Measurements from ENCODE around the gene TXNRD3.
"Not testable (repeated sequence)": the region's sequence is repeated elsewhere in the genome, so short reads cannot be mapped to it uniquely, and the experiment has no call there.

TXNRD3 gene

DNA sequence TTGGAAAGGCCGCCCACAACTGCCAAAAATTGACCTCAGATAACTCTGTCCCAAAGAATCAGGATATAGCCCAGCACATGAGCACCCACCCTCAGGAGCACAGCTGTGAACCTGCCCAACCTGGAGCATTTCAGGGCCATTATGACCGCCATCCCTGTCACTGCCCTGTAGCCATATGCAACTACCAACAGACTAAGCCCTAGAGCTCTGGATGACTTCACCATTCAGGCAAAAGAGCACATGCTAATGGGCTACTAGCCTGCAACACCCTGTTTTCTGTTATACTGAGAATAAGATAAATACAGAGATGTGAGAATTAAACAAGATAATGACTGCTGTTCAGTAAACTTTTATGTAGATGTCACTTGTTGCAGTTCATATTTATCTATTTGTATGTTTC lies 45.0 kb downstream of the TXNRD3 start:
- FAIRE-seq (no peak), DNase-seq (ENCODE audit: extremely low spot score, insufficient read length, low read depth) (no peak)

DNA sequence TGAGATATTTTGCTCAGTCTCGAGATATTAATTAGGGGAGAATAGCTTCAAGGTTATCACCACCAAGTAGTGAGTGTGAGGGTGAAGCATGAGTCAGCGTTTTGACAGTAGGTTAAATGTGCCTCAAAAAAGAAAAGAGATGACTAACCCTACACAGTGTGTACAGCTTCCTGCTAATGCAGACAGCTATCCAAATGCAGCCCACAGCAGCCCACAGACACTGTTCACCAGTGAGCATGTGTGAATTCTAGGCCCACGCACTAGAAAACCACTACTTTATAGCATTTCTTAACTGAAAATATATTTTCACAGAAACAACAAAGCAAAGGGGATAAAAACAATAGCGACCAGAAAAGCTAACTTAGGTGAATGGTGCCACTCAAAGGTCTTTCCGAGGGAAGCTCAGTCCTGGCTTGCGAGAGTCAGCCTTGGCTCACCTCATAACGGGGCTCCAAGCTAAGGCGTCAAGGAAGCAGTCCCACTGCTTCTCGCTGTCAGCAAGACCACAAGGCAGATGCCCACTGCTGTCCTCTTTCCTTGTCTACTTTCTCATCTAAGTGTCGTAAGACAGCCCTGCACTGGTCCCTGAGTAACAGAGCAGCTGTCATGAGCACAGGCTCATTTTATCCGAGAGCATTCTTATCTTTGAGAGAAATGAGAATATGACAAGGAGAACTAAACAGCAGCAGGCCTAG lies 47.6 kb downstream of the TXNRD3 start:
- FAIRE-seq (no peak), DNase-seq (ENCODE audit: extremely low spot score, insufficient read length, low read depth) (no peak)

DNA sequence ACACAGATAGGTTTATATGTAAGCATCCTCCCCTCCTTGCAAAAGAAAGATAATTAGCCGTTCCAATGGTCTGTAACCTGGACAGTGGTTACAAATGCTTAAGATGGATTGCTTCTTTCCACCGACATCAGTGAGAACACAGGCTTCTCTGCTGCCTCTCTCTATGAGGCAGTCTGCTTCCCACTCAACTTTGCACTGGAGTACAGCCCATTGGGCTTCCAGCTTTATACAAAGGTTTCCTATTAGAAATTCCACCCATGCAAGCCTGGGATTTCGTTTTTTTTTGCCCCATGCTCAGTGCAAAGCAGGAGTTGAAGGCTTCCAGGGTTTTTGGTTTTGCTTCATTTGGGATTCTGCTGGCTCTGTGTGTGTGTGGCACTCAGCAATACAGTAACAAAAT lies 48.9 kb downstream of the TXNRD3 start:
- FAIRE-seq: no peak
- DNase-seq (ENCODE audit: extremely low spot score, insufficient read length, low read depth): no peak

DNA sequence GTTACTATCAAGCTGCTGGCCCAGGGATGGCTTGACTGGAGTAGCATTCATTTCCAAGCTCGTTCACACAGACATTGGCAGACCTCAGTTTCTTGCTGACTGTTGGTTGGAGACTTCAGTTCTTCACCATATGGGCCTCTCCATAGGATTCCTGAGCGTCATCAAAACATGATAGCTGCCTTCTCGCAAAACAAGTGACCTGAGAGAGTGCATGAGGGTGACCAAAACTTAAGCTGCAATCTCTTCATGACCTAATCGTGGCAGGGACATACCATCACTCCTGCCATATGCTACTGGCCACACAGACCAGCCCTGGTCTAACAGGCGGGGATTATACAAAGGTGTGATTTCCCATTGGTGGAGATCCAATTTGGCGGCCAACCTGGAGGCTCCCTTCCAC lies 50.2 kb downstream of the TXNRD3 start:
- DNase-seq (ENCODE audit: extremely low spot score, insufficient read length, low read depth) (no peak), FAIRE-seq (no peak)

DNA sequence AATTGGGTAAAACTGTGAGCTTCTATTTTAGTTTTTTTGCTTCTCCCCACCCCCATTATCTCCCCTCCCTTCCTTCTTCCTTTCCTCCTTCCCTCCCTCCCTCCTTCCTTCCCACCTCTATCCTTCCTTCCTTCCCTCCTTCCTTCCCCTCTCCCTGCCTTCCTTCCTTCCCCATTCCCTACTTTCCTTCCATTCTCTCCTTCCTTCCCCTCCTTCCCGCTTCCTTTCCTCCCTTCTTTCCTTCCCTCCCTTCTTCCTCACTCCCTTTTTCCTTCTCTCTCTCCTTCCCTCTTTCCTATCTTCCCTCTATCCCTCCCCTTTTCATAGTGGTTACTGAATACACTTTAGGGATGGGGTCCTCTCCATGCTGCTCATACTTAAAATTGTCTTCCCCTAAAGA lies 55.8 kb downstream of the TXNRD3 start:
- FAIRE-seq (no peak), DNase-seq (ENCODE audit: extremely low spot score, insufficient read length, low read depth) (no peak)

DNA sequence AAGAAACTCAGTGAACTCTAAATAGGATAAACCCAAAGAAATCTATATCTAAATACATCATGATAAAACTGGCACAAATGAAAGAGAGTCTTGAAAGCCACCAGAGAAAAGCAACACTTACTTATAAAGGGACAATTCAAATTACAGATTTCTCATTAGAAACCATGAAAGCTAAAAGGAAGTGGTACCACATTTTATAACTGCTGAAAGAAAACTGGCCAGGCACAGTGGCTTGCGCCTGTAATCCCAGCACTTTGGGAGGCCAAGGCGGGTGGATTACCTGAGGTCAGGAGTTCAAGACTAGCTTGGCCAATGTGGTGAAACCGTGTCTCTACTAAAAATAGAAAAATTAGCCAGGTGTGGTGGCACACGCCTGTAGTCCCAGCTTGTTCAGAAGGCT lies 59.4 kb downstream of the TXNRD3 start:
- DNase-seq (ENCODE audit: extremely low spot score, insufficient read length, low read depth); FAIRE-seq: not testable (repeated sequence)

DNA sequence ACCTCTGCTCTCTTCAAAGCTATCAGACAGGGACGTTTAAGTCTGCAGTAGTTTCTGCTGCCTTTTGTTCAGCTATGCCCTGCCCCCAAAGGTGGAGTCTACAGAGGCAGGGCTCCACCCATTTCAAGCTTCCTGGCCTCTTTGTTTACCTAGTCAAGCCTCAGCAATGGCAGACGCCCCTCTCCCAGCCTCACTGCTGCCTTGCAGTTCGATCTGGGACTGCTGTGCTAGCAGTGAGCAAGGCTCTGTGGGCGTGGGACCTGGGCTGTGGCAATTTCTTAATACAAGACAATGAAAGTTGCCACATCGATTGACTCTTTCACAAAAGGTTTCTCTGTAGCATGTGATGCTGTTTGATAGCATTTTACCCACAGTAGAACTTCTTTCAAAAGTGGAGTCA lies 63.4 kb downstream of the TXNRD3 start:
- DNase-seq (ENCODE audit: extremely low spot score, insufficient read length, low read depth); FAIRE-seq: not testable (repeated sequence)

DNA sequence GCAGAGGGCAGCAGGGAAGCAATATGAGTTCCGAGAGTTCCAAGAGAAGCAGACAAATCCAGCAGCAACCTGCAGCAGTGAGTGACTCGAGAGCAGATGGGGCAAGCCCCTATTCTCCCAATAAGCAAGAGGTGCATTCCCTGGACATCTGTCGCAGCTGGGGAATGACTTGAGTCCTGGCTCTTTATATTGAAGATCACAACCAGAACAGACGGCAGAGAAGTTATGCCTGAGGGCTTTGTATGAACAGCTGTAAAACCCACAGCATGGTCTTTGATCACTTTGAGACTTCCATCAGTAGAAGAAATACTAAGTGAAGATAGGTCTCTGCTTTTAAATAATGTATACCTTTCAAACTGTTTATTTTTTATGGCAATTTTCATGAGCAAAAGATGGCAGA lies 72.6 kb downstream of the TXNRD3 start:
- DNase-seq (ENCODE audit: extremely low spot score, insufficient read length, low read depth) (no peak), FAIRE-seq (no peak)

DNA sequence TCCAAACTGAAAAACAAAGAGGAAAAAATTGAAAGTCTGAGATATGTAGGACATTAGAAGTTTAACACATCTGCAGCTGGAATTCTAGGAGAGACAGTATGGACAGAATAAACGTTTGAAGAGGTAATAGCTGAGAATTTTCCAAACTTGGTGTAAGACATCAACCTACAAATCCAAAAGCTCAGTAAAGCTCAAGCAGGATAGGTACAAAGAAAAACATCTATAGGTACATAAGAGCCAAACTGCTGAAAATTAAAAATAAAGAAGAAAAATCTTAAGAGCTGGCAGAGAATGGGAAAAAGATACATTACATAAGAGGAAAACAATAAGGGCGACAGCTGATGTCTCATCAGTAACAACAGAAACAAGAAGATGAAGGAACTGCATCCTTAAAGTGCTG lies 73.4 kb downstream of the TXNRD3 start:
- FAIRE-seq (no peak), DNase-seq (ENCODE audit: extremely low spot score, insufficient read length, low read depth) (no peak)

DNA sequence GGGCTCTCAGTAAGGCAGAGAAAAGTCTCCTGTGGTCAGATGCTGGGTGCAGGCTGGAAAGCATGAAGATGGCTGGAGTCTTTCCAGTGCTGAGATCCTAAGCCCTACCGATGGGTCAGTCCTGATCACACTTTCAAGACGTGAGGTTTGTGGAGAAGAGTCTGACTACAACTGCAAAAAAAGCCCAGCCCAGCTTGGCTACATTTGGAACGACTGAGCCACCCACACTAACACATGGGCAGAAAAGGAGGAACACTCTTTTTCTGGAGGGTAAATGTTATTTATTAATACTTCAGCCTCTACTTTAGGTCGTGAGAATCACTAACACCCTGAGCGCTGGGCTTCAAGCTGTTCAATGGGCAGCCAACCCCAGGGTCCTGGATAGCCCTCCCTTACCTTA lies 74.2 kb downstream of the TXNRD3 start:
- FAIRE-seq: no peak
- DNase-seq (ENCODE audit: extremely low spot score, insufficient read length, low read depth): no peak

DNA sequence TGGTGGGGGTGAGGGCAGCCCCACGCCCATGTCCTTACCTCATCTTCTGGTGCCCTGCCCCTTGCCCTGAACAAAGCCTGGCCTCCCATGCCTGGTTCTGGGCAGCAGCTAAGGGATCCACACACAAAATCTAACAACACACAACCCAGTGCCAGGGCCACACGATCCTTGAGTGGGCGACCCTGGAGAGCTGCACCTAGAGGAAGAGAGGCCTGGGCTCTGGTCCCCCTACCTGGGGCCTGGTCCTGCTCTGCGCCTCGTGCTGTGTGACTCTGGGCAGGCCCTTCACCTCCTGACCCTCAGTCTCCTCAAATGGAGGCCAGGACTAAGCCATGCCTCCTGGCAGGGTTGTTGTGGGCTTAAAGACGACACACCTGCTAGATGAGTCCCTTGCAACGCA lies 76.2 kb downstream of the TXNRD3 start:
- no peak for DNase-seq (ENCODE audit: extremely low spot score, insufficient read length, low read depth)
- FAIRE-seq: no peak

DNA sequence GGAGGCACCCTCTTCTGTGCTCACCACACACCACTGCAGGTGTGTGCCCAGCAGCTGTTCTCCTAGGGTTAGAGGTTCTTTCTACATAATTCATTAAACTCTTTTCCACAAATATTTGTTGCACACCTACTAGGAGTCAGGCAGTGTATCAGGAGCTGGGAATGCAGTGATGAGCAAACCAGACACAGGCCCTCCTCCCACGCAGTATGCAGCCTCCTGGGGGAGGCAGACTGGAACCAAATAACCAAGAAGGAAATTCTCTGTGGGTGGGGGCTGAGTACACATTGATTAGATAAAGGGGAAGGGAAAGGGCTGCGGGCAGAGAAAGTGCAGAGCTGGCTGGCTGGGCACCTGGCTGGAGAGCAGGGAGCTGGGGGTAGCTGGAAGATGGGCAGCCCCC lies 77.7 kb downstream of the TXNRD3 start:
- no peak for DNase-seq (ENCODE audit: extremely low spot score, insufficient read length, low read depth)
- no peak for FAIRE-seq

DNA sequence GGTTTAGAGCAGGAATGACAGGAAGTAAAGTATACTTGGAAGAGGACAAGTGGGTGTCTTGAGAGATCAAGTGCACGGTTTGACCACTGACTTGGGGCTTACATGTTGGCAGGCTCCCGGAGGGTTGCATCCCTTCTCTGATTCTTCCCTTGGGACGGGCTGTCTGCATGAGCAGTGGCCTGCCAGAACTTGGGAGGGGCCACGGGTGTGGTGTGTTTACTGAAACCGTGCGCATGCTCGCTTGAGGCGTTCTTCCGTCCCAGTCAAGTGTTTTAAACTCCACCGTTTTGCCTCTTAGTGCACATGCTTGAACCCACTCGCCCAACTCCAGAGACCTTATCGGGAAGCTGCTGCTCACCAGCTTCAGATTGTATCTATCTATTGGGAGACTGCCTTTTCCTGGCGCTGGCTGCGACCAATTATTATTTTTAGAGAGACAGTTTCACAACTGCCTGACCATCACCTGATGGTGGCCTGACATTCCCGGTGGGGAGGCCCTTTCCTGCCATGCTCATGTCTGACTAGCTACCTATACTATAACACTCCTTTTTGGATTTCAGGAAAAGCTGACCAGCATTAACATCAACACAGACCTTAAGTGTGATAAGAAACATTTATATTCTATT lies 81.3 kb downstream of the TXNRD3 start:
- DNase-seq (ENCODE audit: extremely low spot score, insufficient read length, low read depth): no peak
- FAIRE-seq: no peak

DNA sequence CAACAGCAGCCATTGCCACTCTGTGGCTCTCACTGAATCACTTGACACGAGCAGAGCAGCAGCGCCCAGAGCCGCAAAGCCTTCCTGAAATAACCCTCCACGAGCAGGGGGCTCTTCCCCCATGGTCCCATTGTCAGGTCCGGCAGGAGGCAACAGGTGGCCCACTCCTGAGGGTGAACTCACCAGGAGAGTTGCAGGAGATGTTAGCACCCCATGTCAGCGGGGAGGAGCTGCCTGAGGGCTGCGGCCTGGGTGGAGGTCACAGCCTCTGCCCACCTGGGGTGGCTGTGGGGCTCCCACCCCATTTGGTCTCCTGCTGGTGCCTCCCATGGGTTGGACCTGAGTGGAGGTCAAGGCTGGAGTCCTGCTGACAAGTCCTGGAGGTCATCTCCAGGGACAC lies 83.8 kb downstream of the TXNRD3 start:
- FAIRE-seq: no peak
- no peak for DNase-seq (ENCODE audit: extremely low spot score, insufficient read length, low read depth)

DNA sequence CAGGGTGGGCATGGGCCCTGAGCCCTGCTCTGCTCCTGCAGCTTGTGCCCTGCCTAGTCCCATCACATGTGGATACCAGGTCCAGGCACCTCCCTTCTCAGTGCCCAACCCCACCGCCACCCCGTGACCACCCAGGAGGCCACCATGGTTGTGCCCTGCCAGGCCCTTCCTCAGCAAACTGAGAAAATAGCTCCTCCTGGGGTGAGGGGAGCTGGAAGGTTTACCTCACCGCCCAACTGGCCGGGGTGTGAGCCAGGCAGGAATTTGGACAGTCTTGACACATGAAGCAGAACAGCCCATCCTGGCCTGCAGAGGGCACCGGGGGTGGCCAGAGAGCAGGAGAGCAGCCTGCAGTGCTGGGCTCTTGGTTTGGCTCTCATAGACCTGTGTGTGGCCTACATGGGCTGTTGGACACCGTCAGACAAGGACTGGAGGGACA lies 84.8 kb downstream of the TXNRD3 start:
- no peak for DNase-seq (ENCODE audit: extremely low spot score, insufficient read length, low read depth)
- no peak for FAIRE-seq

DNA sequence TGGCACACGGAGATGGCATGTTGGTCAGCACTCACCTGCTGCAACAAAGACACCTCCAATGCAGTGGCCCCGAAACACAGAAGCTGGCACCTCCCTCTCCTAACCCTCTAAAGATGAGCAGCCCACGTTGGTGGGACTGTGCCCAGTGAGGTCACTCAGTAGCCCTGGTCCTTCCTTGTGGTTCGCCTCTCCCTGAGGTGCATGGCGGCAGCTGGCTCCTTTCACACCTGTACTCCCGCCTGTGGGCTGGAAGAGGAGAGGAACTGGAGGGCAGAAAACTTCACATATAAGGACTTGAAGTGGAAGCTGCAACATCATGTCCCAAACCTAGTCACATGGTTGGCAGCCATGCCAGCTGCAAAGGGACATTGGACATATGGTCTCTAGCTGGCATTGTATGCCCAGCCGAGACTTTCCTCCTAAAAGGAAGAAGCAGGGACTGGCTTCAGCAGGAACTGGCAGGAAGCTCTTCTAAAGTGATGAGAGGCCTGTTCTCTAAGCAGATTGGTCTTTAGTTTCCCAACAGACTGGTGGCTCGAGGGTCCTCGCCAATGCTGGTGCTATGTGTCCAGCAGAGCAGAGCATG lies 85.4 kb downstream of the TXNRD3 start:
- no peak for FAIRE-seq
- DNase-seq (ENCODE audit: extremely low spot score, insufficient read length, low read depth): no peak

DNA sequence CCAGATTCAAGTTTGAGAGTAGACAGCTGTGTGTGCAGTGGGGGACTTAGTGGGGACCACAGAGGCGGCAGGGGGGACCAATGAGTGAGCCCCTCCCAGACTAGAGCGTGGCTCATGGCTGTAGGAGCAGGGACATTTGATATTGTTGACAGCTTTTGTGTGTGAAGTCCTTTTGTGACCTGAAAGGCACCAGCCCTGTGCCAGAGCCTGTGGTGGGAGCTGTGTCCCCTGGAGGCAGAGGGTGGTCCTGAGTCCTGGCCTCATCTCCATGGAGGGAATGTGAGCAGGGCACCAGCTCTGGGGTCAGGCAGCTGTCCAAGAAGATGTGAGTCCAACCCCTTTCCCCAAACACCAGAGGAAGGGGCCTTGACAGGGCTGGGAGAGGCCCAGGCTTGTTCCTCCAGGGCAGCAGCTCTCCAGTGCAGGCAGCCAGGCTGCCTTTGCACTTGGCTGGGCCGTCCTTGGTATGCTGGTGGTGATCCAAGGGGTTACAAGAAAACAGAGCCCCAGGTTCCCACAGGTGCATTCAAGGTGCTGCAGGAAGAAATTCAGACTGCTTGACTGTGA lies 86.1 kb downstream of the TXNRD3 start:
- DNase-seq (ENCODE audit: extremely low spot score, insufficient read length, low read depth) (no peak), FAIRE-seq (no peak)

DNA sequence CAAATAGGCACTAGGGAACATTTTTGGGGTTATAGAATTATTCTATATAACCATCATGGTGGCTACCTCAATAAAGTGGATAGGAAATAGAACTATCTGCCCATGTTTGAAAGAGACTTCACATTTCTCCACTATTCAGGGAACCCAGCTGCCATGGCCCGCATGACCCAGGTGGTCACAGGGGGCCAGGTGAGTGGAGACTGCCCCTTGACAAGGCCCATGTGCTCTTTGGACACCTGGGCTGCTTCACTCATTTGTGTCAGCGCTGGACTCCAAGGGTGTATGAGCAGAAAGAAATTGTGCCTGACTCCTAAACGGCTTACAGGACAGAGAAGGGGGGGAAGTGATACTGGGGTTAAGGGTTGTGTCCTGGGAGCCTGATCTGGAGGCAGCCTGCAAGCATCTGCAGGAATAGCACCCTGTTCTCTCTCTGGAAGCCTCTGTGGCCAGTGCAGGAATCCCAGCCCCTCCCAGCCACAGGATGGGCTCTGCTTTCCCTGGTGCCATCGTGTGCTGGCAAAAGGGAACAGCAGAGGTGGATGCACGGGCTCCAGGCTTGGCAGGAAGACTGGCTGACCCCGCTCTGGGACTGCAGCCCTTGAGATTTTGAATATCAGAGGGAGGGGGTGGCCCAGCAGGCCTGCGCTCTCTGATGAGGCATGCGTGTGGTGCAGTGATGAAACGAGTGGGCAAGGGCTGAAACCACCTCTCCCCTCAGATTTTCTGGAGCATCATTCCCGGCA lies 87.1 kb downstream of the TXNRD3 start:
- DNase-seq (ENCODE audit: extremely low spot score, insufficient read length, low read depth) (no peak), FAIRE-seq (no peak)

DNA sequence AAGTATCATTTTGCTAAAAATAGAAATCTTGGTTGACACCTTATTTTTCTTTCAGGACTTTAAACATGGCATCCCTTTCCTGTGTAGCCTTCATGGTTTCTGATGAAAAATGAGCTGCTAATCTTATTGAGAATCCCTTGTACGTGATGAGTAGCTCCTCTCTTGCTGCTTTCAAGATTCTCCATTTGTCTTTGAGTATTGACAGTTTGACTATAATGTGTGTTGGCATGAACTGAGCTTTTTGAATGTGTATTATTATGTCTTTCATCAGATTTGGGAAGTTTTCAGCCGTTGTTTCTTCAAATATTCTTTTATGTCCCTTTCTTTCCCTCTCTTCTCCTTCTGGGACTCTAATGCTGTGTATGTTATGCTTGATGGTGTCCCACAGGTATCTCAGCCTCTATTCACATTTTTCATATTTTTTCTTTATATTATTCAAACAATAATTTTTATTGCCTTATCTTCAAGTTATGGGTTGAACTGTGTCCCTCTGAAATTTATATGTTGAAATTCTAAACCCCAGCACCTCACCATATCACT lies 92.1 kb downstream of the TXNRD3 start:
- DNase-seq (ENCODE audit: extremely low spot score, insufficient read length, low read depth) (no peak), FAIRE-seq (no peak)

DNA sequence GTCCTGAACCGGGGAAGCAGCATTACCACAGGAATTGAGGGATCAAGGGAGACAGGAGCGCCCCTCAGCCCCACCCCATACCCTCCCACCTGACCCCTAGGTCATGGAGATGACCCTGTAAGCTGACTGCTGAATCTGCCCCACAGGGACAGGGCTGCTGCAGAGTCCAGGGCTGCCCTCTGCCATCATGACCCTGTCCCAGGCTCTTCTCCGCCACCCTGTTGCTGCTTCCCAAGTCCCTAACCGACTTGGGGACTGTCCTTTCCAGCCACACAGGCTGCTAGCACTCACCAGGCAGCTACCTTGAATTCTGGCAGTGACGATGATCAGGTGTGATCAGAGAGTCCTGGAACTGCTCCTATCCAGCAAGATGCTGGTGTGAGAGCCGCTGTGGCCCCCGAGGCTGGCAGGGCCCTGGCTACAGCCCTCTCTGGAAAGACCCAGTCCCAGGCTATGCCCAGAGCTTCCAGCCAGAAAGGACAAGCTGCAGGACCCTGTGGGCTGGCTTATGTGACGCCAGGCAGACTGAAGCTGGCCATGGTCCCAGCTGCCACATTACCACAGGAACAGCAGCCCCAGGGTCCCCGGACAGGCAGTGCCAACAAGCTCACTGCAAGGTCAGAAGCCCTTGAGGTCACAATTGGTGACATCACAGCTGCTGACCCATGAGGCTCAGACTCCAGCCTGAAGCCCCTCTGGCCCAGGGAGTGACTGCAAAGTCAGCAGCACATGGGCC lies 96.4 kb downstream of the TXNRD3 start, which contains the start of gene C3orf22:
TSS of gene C3orf22 (minus strand) at position 597 of the 736 bp plus-strand sequence. CDS start 5,542 bp downstream, outside the sequence.
- DNase-seq (ENCODE audit: extremely low spot score, insufficient read length, low read depth): no peak
- no peak for FAIRE-seq
